DND-41 (cell line): ENCODE data around the gene GJB4.

Source experiments
- ATAC-seq: fragments of 200-7000 bp; cut with Tn5 transposase; 3 replicates; pipeline ENCODE4 v1.9.1; 2021; ENCODE audit warnings: low read depth; ENCODE audit not compliant: insufficient read depth
- DNase-seq: peaks from one replicate; pipeline ENCODE4 v3.0.0-alpha.2; 2020
- H2AFZ ChIP-seq: 2 replicates; pipeline ENCODE4 v1.6.0; 2012; ENCODE audit warnings: low read depth, low read length
- H3K27ac ChIP-seq: 2 replicates; pipeline ENCODE4 v1.5.1; 2012; ENCODE audit warnings: low read length, inconsistent platforms
- H3K27me3 ChIP-seq: fragments of 200-600 bp; sonication (generic); 2 replicates; pipeline ENCODE4 v1.6.0; 2012; ENCODE audit warnings: low read length, mild to moderate bottlenecking, inconsistent platforms; ENCODE audit not compliant: insufficient read depth, poor library complexity
- H3K36me3 ChIP-seq: 2 replicates; pipeline ENCODE4 v1.5.1; 2012; ENCODE audit warnings: low read length, inconsistent platforms; ENCODE audit not compliant: insufficient read depth
- H3K4me1 ChIP-seq: 2 replicates; pipeline ENCODE4 v1.5.1; 2012; ENCODE audit warnings: mild to moderate bottlenecking, low read length; ENCODE audit not compliant: insufficient read depth
- H3K4me2 ChIP-seq: 2 replicates; pipeline ENCODE4 v1.6.0; 2012; ENCODE audit warnings: mild to moderate bottlenecking, moderate library complexity, low read length, inconsistent platforms; ENCODE audit not compliant: insufficient read depth
- H3K4me3 ChIP-seq, 2 experiments: fragments of 200-600 bp in 1 of 2; shearing (Covaris generic) in 1 of 2; 2 replicates each; pipeline ENCODE4 v1.5.1; 2012 to 2016; ENCODE audit warnings: inconsistent platforms in 2 of 2, low read length in 2 of 2, mild to moderate bottlenecking in 2 of 2, low read depth in 1 of 2, moderate library complexity in 1 of 2
- H3K79me2 ChIP-seq: 2 replicates; pipeline ENCODE4 v1.6.0; 2012; ENCODE audit warnings: low read length, inconsistent platforms; ENCODE audit not compliant: insufficient read depth
- H3K9ac ChIP-seq: 2 replicates; pipeline ENCODE4 v1.6.0; 2012; ENCODE audit warnings: low read depth, mild to moderate bottlenecking, inconsistent platforms, low read length, moderate library complexity
- H3K9me3 ChIP-seq: 2 replicates; pipeline ENCODE4 v1.5.1; 2012; ENCODE audit warnings: low read length, moderate library complexity, mild to moderate bottlenecking, inconsistent platforms; ENCODE audit not compliant: insufficient read depth, severe bottlenecking
- H4K20me1 ChIP-seq: 2 replicates; pipeline ENCODE4 v1.6.0; 2012; ENCODE audit warnings: low read length; ENCODE audit not compliant: insufficient read depth
- EZH2 ChIP-seq: IDR thresholded peaks from 3 replicates; pipeline ENCODE4 v1.6.1; 2012; ENCODE audit warnings: borderline replicate concordance, low read depth, mild to moderate bottlenecking, moderate library complexity, low read length, inconsistent platforms; ENCODE audit not compliant: severe bottlenecking
- TF ChIP-seq, protein P1 (sequence below): IDR thresholded peaks from 2 replicates; pipeline ENCODE4 v1.5.1; 2012; ENCODE audit warnings: borderline replicate concordance, low read length, moderate library complexity, mild to moderate bottlenecking; ENCODE audit not compliant: poor library complexity, severe bottlenecking; ENCODE audit errors: extremely low read depth

GJB4 gene

DNA sequence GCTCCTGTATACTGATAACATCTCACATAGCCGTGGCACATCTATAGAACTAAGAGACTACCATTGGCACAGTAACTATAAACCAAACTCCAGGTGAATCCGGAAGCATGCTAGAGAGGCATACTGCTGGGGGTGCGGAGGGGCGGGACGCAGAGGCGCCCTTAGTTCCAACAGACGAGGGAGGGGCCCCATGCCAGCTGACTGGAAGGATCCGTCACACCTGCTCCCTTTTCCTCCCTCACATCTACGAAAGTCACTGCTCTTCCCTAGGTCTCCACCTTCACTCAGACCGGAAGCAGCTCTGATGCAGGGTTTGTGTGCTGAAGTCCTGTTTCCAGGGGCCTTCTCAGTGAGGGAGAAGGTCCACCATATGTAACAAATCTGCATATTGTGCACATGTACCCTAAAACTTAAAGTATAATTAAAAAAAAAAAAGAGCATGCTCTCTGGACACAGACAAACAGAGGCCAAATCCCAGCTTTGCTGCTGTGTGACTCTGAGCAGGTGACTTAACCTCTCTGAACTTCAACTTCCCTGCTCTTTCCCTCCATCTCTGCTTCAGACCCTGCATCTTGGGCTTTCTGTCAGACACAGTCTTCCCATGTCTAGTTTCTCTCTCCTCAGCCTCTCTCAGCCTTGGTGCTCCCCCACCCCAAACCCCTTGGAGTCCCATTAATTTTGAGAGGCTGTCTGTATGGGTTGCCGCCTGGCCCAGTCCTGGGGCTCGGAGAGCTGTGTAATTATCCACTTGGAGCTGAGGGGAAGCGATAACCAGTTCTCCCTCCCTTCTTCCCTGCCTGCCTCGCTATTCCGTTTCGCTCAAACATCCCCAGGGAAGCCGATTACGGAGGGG, 12.5 kb upstream of the GJB4 start:
- no peak for ATAC-seq
- Histone ChIP-seq H4K20me1 (peaks cover 10% of the 10 kb centered on the region; the same call in 1 of the 2 replicates), H3K4me3 (no peak overlapping the region), H3K4me2 (no peak overlapping the region), H3K79me2 (no peaks in the 10 kb centered on the region), H3K9me3 (no peaks in the 10 kb centered on the region), H3K36me3 (no peaks in the 10 kb centered on the region), H3K27ac (no peak overlapping the region), H2AFZ (no peak overlapping the region), H3K27me3 (peaks cover 10% of the 10 kb centered on the region), H3K9ac (no peak overlapping the region), H3K4me1 (0 out of 2 replicates have a peak, but pooled peaks cover 2% of the 10 kb centered on the region)
- no peak for DNase-seq
- TF ChIP-seq, protein P1, sequence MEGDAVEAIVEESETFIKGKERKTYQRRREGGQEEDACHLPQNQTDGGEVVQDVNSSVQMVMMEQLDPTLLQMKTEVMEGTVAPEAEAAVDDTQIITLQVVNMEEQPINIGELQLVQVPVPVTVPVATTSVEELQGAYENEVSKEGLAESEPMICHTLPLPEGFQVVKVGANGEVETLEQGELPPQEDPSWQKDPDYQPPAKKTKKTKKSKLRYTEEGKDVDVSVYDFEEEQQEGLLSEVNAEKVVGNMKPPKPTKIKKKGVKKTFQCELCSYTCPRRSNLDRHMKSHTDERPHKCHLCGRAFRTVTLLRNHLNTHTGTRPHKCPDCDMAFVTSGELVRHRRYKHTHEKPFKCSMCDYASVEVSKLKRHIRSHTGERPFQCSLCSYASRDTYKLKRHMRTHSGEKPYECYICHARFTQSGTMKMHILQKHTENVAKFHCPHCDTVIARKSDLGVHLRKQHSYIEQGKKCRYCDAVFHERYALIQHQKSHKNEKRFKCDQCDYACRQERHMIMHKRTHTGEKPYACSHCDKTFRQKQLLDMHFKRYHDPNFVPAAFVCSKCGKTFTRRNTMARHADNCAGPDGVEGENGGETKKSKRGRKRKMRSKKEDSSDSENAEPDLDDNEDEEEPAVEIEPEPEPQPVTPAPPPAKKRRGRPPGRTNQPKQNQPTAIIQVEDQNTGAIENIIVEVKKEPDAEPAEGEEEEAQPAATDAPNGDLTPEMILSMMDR = no peak
- no peak for TF ChIP-seq EZH2

DNA sequence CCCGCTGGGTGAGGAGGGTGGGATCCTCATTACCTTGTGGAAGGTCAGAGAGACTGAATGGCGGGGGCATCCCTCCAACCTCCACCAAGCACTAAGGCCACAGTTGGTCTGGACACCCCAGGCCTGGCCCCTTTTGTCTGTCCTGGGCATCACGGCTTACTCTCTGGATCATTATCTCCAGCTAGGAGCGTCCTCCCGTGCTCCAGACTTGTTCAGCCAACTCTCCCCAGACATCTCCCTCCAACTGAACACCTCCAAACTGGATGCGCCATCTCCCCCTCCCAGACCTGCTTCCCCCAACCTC, 11.9 kb upstream of the GJB4 start:
- TF ChIP-seq, protein P1 = no peak
- TF ChIP-seq EZH2 = no peak
- Histone ChIP-seq H2AFZ (no peak overlapping the region), H3K4me2 (no peak overlapping the region), H3K9ac (no peak overlapping the region), H4K20me1 (peaks cover 6% of the 10 kb centered on the region; the same call in 1 of the 2 replicates), H3K9me3 (no peaks in the 10 kb centered on the region), H3K79me2 (no peaks in the 10 kb centered on the region), H3K4me1 (0 out of 2 replicates have a peak, but pooled peaks cover under 1% of the 10 kb centered on the region), H3K27ac (no peak overlapping the region), H3K4me3 (no peak overlapping the region), H3K36me3 (no peaks in the 10 kb centered on the region), H3K27me3 (peaks cover 10% of the 10 kb centered on the region)
- DNase-seq (no peak), ATAC-seq (no peak)

DNA sequence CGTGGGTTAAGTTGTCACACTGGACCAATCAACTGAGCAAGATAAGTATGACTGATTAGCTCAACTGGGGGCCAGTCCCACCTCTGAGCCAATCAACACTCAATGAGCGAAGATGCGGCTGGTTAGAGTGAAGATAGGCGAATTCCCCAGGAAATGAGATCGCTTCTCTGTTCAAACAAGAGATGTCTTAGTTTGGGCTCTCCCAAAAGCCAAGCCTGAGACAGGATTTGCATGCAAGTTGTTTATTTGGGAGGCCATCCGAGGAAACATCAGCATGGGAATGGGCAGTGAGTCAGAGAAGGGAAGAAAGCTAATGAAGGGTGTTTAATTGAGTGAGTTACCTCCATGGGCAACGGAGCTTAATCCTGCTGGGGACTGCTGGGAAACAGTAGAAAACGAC, 9.5 kb upstream of the GJB4 start:
- Histone ChIP-seq H3K4me3 (no peak overlapping the region), H4K20me1 (no peaks in the 10 kb centered on the region; the same call in 1 of the 2 replicates), H3K9ac (no peak overlapping the region), H3K79me2 (no peaks in the 10 kb centered on the region), H3K9me3 (no peaks in the 10 kb centered on the region), H3K4me1 (no peaks in the 10 kb centered on the region), H3K4me2 (no peak overlapping the region), H3K27ac (no peak overlapping the region), H3K36me3 (no peaks in the 10 kb centered on the region), H3K27me3 (peaks cover 11% of the 10 kb centered on the region), H2AFZ (no peak overlapping the region)
- ATAC-seq = no peak
- DNase-seq = no peak
- TF ChIP-seq, protein P1 = no peak
- TF ChIP-seq EZH2 = no peak
